GM21529 (cell line): Measurements from ENCODE around the gene NKX6-1.

Experiments
- ATAC-seq: cut with Tn5 transposase; IDR thresholded peaks from one replicate; pipeline ENCODE4 v1.9.1; 2021; ENCODE audit not compliant: unreplicated experiment

The NKX6-1 gene

DNA sequence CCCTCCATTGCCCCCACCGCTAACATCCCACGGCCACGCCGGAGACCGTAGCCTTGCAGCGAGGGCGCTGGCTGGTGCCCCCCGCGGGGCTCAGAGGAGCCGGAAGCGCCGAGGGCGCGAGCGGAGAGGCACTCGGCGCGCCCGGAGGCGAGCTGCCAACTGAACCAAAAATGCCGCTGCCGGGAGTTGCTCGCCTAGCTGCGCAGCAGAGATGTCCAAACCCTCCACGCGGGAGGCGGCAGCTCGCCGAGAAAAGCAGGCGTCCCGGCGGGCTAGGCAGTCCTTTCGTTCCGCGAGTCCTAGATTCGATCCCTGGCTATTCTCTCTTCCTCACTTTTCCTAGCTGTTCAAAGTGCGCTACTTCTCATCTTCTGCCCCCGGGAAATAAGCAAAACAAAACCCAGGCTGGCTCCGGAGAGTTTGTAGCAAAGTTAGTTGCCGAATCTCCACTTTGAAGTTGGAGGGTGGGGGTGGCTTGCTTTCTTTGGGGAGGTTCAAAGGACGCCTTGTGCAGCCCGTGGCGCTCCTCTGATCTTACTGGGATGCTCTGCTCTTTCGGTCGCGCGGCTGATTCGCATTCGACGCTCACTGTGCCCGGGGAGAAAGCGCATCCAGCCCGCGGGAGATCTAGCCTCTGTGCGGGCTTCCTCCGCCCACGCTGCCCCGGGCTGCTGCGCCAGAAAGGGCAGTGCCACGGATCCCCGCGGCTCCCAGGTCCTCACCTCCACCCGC is 723 bp downstream of the NKX6-1 start:
- no peak for ATAC-seq

DNA sequence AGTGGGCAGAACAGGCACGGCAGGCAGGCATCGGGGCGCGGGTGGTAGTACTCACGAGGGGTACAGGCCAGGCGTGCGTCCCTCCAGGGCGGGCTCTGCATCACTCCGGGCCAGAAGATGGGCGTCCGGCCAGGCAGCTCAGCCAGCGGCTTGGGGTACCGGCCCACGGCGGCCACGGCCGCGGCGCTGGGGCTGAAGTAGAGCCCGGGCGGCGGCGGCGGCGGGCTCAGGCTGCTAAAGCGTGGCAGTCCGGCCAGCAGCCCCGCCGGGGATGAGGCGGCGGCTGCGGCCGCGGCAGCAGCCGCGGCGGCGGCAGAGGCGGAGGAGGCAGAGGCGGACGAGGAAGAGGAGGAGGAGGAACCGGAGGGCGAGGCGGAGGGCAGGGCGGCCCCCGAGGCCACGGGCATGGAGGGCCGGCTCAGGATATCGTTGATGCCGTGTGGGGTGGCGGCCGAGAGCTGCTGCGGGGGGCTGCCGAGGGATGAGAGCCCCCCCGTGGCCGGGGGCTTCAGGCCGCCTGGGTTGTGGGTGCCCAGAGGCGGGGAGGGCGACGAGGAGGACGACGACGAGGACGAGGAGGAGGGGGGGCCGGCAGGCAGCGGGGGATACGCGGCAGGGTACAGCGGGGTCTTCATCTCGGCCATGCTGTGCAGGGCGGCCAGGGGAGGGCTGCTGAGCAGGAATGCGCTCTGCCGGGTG is 1.4 kb downstream of the NKX6-1 start:
- no peak for ATAC-seq

DNA sequence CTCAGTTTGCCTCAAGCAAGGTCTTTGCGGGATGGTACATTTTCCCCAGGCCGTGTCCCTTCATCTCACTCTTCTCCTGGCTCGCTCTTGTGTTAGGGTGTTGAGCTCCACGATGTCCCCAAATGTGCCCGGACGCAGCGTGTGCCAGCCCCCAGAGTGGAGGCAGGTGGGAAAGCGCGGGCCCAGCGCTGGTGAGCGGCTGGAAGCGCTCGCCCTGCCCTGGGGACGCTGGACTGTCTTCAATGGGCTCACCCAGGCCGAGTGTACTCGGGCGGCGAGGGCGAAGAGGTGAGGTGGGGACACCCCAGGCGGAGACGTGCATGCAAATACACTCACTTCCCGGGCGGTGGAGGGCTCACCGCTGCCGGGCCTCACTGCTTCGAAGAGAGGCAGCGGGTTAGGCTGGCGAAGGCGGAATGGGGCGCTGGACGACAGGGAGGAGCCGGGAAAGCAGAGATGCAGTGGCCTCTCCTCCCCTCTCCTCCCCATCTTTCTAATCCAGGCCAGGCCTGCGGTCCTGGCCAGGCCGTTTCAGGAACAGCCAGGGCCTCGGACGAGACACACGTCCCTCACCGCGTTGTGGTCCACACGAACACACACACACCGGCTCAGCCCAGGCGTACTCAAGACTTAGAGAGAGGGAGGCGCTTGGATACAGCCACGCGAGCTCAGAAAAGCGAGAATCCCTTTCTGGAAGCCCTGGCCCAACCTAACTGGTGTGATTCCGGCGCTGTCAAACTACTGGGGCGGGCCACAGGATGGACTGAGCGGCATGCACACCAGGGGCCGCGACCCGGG is 2.2 kb downstream of the NKX6-1 start:
- no peak for ATAC-seq

DNA sequence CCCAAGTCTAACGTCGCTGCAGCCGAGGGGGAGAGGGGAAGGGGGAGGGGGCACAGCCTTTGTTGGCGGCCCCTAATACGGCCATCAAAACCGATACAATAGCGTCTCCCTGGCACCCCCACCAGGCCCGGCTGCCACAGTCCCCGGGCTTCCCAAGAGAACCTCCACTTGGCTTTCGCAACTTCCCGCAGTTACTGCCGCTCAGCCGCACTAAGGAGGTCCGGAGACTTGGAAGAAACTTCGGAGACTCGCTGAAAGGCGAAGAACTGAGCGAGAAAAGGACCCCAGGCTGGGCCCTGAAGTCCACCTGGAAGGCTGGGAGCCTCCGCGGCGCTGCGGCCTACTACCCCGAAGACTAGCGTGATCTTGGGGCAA is 2.8 kb downstream of the NKX6-1 start:
- no peak for ATAC-seq

DNA sequence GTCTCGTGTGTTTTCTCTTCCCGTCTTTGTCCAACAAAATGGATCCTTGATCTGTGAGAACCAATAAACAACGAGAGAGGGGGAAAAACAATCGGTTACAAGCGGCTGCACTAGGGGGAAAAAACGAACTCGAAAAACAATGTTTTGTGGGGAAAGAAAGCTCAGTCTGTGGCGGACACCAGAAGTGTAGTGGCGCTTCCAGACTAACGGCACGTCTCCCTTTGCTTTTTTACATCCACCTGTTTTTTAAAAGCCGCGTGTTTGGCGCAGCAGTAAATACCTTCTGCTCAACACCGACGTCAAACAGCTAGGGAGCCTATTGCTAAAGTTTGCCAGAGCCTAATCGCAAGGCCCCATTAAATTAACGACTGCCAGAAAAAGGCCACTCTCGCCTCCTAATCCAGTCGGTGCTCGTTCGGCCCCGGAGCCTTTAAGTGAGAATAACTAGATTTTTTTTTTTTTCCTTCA is 3.3 kb downstream of the NKX6-1 start:
- no peak for ATAC-seq

DNA sequence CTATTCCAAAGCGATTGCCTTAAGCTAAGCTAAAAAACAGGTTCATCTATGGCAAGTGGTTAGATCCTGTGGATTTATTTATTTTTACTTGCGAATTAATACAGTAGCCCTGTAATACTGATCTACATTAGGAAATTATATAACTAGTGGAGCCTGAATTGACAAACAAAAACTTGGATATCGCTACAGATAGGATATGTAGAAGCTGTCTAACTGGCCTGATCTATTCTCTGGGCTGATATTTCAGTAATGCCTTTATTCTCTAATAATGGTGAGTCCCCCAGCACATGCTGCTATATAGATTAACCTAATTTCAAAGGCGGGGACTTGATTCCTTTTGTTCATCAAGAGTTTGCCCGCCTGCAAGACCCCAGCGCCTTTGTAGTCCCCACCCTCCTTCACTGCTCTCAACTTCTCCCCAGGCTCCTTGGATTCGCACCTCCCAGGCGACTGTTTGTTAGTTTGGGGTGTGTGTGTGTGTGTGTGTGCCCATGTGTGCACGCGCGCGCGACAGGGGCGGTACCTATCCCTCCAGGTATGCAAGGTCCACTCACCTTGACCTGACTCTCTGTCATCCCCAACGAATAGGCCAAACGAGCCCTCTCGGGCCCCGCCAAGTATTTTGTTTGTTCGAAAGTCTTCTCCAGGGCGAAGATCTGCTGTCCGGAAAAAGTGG is 3.8 kb downstream of the NKX6-1 start:
- ATAC-seq, result no peak

DNA sequence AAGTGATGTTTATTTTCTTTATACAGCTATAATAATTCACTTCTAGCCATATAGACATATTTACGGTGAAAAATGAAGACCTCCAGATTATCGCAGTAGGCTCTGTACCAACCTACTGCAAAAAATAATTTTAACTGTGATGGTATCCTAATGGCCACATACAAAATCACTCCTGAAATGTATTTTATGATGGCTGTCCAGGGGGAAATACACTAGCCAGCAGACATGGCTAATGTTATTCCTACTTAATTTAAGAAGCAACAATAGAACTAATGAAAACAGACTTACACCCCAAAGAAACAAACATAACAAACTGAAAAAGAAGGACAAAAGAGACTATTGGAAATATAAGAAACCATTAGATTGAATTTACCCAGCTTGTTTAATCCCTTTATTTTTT is 4.6 kb downstream of the NKX6-1 start:
- no peak for ATAC-seq

DNA sequence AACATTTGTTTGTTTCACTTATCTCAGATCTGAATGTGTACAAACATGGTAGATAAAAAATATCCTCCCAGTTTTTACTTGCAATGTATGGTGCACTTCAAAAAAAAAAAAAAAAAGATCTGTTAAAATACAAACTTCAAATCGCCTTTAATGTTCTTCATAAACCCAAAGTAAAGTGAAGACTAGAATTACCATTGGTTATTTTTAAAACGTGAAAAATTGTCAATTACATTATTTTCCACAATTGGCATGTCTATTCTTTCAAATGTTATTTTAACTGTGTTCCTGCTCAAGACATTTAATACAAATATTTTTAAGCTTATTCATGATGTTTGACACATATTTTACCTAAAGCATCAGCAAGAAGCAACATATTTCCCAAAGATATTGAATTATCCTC is 5.0 kb downstream of the NKX6-1 start:
- ATAC-seq, result no peak

DNA sequence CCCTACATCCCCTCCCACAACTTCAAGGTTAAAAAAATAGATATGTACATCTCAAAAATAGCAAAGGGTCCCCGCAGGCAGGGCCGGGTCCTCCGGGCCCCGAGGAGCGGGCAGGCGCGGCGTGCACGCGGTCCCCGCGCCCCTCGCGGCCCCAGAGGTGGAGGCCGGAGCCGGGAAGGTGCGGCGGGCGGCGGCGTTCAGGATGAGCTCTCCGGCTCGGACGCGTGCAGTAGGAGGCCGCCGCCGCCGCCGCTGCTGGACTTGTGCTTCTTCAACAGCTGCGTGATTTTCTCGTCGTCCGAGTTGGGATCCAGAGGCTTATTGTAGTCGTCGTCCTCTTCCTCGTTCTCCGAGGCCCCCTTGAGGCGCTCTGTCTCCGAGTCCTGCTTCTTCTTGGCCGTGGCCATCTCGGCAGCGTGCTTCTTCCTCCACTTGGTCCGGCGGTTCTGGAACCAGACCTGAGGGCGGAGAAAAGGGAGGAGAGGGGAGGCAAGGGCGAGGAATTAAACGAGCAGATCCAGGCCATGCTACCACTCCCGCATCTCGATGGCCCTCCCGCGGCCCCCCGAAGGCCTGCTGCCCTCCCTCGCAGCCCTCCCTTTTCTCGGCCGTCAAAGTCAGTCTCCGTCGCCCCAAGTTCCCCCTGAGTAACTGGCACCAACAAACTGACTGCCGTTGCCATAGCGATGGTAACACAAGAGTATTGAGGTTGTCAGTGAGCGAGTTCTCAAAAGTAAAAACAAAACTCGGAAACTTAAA is 5.8 kb downstream of the NKX6-1 start:
- no peak for ATAC-seq

DNA sequence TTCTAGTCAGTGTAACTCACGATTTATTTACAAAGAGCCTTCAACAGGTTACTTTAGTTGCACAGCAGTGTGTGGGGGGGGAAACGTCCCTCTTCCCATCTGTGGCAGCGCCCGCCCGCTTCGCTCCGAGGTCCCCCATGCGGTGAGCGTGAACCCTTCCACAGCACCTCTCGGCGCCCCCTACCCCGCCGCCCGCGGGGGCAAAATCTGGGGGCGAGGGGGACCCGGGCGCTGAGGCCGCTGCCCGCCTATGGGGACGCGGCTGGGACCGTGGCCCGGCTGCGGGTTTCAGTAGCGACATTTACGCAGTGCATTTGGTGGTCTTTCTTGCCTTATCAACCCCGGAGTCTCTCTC is 6.4 kb downstream of the NKX6-1 start:
- no peak for ATAC-seq

DNA sequence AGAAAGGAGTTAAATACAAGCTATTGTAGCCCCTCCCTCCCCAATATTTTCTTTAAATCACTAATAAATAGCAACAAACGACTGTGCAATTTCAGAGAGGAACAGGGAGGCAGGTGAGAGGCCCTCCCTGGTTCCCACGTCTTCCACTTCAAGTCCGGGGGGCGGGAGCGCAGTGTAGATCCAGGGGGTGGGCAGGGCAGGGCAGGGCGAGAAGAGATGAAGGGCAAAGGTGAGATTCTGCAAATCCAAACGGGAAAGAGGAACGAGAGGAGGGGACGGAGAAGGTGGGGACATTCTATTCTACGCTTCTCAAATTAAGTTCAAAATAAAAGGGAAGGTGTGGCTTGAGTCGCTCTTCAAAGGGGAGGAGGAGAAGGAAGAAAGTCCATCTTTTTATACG is 6.8 kb downstream of the NKX6-1 start:
- ATAC-seq, result no peak

DNA sequence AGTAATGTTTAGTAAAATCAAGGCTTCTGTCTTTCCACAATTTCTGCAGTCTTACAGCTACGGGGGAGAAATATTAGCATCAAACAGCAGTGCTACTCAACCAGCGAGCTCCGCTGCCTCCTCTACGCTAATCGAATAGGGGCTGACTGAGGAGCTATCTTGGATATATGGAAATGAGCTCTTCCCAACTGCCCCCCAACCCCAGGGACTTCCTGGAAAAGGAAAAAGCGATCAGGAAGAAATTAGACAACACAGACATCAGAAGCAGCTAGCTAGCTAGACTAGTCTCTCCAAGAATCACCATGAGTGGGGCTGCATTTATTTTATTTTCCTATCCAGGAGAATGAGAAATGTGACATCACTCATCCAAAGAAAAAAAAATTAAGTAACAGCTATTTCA is 7.6 kb downstream of the NKX6-1 start:
- ATAC-seq, result no peak

DNA sequence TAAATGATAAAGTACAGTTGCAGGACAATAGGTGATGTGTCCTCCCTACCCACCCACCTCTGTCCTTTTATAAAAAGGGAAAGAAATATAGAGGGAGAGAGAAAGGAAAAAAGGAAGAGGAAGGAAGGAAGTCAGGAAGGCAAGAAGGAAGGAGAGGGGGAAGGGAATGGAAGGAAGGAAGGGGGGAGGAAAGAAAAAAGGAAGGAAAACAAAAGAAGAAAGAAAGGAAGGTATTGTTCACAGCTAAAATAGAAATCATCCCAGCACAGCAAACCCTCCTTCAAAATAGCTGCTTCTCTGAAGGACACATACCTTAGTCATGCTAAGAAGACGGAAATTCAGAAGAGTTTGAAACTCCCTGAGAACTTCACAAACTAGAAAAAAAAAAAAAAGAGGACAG is 8.4 kb downstream of the NKX6-1 start:
- ATAC-seq, result no peak

DNA sequence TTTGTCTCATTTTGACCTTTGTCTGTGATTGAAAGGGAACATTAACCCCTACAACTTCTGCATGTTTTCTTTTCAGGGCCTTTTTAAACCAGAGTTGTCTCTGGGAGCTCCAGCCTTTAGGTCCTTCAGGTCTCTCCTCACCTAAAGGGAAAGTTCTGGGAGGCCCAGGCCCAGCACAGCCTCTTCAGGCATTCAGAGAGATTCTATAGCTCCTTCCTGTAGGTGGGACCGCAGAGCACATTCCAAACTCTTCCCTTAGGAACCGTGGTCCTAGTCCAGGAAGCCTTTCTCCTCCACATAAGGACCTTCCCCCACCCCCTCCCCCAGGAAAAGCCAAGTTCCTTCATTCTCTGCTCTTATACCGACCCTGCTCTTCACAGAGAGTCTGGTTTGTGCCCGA is 14.9 kb downstream of the NKX6-1 start:
- no peak for ATAC-seq

DNA sequence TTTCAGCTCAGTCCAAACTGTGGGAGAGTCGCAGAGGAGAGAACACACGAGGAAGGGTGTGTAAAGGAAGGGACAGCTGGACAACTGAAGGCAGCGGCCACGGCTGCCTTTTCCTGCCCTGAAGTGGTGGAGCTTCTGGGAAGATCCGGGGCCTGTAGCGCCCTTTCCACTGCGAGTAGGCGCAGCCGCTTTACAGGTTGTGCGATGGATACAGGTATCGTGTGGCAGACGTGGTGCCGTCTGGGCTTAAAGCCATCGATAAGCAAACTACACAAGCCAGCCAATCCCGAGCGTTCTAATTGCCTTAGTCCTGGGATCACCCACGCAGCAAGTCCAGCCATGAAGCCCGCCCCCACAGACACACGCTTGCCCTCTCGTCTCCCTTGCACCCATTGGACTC is 15.4 kb downstream of the NKX6-1 start:
- ATAC-seq, result no peak

DNA sequence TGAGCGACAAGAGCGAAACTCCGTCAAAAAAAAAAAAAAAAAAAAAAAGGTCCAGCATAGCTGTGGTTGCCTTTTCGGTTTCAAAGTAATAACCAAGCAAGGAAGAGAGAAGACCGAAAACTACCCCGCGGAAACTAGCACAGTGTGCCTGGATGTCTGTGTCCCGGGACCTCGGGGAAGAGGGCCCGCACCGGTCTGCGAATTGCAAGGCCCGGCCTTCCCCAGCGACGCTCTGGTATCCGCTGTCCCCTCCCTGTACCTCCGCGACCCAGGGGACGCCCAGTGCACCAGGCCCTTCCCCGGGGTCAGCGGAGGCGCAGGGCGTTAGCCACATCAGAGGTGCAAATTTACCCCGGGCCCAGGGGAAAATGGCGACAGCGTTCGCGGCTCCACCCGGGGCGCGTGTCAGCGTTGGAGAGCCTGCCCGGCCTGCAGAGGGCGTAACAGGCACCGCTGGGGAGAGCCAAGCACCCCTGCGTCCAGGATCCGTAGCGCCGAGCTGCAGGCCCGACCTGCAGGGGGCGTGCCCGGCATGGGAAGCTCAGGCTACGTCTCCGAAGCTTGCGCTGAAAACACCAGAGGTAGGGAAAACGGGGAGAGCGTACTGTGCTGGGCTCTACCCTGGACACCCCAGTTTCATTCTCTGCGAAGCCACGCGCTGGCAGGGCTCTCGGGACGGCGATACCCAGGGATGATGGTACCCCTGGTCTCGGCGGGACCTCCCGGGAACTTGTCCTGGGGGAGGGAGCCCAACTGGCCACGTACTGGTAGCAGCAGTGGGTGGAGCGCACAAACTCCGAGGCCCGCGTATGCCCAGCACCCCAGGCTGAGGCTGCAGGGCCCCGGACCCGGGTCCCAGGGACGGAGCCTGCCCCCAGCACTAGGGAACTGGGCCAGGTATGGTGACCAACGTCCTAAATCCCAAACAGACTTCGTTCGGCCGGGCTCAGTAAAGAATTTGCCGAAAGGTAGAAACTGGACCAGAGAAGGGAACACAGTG is 16.2 kb downstream of the NKX6-1 start:
- no peak for ATAC-seq

DNA sequence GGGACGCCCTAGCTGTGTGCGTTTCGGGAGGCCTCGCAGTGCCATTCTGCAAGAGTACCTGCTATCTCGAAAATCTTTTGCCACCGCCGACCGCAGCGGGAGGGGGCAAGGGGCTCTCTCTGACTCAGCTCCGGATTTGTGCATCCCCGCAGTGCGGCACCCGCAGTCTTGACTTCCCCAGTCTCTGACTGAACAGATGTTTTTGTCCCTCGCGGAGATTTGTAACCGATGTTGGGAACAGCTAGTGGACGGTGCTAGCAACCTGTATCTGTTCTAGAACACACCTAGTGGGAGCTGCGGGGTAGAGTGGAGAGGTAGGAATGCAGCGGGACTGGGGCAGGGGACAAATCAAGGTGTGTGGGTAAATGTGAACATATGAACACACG is 17.2 kb downstream of the NKX6-1 start:
- ATAC-seq, result no peak

DNA sequence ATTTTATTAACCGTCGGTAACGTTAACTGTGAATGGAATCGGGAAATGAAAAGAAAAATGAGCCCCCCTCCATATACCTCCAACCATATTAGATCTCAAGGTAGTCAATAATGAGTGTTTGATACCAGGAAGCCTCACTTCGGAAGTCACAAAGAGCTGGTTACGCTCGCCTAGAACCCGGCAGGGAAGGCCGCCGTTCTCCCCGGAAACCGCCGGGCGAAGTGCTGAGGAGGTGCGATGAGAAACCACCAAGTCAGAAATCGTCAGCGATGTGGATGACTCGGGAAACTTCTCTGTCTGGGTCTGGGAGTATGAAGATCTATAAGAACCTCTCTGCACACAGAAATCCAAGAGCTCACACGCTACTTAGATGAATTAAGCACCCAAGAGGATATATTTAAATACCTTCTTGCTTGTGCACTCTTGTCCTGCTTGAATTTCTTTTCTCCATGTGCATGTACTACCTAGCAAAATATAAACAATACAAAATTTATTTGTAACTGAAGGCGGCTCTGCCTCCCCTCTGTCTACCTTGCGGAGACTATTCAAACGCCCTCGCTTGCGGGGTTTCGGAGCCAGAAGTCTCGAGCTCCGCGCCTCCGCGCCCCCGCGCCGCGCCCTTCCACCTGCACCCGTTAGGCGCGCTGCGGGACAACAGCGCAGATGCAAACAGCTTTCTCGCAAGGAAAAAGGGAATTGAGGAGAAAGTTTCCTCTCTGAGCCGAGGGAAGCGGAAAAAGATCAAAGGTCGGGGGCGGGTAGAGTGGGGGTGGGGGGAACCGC is 17.8 kb downstream of the NKX6-1 start:
- no peak for ATAC-seq

DNA sequence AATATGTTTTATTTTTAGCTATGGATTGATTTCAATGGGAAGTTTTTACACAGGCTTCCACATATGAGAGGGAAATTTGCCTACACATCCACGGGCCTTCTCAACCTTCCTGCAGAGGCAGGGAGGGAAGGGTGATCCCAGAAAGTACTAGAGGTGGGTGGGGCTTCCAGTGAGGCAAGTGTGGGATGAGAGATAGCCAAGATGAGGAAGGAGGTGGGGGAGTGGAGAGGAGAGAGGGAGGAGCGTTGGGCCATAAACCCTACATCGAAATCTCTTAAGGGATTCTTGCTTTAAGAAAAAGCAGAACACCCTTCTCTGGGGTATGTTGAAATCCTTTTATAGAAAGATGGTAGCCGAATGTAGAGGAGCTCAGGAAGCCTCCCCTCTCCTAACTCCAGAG is 19.0 kb downstream of the NKX6-1 start:
- ATAC-seq, result no peak
